Keratinocyte (primary cell): Measurements from ENCODE around the gene DCK.

ENCODE experiments used
- CTCF ChIP-seq, 3 experiments: IDR thresholded peaks in 1 of 3; conservative IDR thresholded peaks in 1 of 3; optimal IDR thresholded peaks in 1 of 3; 2 replicates in 2 of 3; 3 replicates in 1 of 3; pipeline versions ENCODE3 to v1.5.1; 2011; ENCODE audit warnings: low read length in 3 of 3, mild to moderate bottlenecking in 3 of 3, moderate library complexity in 2 of 3, control low read depth in 1 of 3, inconsistent platforms in 1 of 3; ENCODE audit not compliant: insufficient read depth in 2 of 3; ENCODE audit errors: extremely low read depth in 1 of 3
- EZH2 ChIP-seq: IDR thresholded peaks from one replicate; pipeline ENCODE4 v1.6.1; 2012; ENCODE audit warnings: inconsistent platforms, mild to moderate bottlenecking, low read length, moderate library complexity

- TF ChIP-seq EZH2 (no peak), CTCF (optimal IDR thresholded peaks at IDR 0.05 in 1 of 3, IDR thresholded peaks at IDR 0.05 in 1 of 3, conservative IDR thresholded peaks at IDR 0.05 in 1 of 3; ENCODE audit: extremely low read depth in 1 of 3, insufficient read depth in 2 of 3, low read length in 3 of 3) (no peak)
These were observed 44.7 kb upstream of the DCK start for GRCh38 chr4:70948665-70949260.
